WI38 (cell line): ENCODE data around the gene HDAC4.

ENCODE experiments used
- H3K4me3 ChIP-seq: 2 replicates; pipeline ENCODE4 v1.5.1; 2011; ENCODE audit warnings: low read depth, mild to moderate bottlenecking, control low read depth, low read length
- CTCF ChIP-seq: IDR thresholded peaks from 2 replicates; pipeline ENCODE4 v1.5.1; 2012; ENCODE audit warnings: low read depth, mild to moderate bottlenecking, control low read depth, low read length

The HDAC4 gene

DNA sequence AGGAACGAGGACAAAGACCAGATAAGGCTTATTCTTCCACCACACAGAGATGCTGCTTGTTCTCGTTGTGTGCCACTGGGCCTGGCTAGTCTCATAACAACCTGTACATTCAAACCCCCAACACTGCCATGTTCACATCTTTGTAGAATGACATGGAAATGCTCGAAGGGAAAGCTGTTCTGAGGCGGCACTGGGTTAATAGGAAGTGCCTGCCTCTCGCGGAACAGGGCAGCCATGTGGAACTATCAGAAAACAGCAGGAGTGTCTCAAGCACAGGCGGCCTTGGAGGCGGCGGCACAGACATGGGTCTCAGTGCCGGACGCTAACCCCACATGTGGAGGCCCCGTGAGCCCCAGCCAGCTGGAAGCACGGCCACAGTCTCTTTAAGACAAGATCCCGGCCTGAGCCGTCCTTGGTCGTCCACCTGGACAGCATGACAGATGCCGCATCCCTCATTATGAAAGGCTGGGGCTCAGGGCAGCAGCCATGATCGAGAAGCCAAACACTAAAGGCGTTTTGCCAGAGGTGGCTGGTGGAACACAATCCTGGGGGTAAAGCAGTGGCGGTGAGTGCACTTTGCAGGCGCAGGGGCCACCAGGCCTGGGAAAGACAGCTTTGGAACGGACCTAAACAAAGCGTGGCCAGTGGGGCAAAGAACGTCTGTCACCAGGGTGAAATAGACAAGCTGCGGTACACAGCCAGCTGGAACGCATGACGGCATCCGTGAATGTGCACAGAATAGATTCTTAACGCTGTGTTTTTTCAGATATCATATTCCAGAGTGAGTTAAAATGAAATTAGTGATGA, 161.0 kb downstream of the HDAC4 start:
- H3K4me3 ChIP-seq: no peak overlapping the region
- TF ChIP-seq CTCF: no peak

- no peak overlapping the region for H3K4me3 ChIP-seq
- no peak for TF ChIP-seq CTCF
These were observed 161.8 kb downstream of the HDAC4 start for GRCh38 chr2:239238839-239239606.

GRCh38 chr2:239238381-239238780, 162.4 kb downstream of the HDAC4 start:
- TF ChIP-seq CTCF: no peak

GRCh38 chr2:239236808-239237205, 164.0 kb downstream of the HDAC4 start:
- TF ChIP-seq CTCF: no peak
- H3K4me3 ChIP-seq: no peak overlapping the region

More at GRCh38 chr2:239238381-239238780, 162.4 kb downstream of the HDAC4 start:
- no peak overlapping the region for H3K4me3 ChIP-seq

GRCh38 chr2:239236043-239236807, 164.6 kb downstream of the HDAC4 start:
- TF ChIP-seq CTCF: no peak
- H3K4me3 ChIP-seq: no peak overlapping the region

DNA sequence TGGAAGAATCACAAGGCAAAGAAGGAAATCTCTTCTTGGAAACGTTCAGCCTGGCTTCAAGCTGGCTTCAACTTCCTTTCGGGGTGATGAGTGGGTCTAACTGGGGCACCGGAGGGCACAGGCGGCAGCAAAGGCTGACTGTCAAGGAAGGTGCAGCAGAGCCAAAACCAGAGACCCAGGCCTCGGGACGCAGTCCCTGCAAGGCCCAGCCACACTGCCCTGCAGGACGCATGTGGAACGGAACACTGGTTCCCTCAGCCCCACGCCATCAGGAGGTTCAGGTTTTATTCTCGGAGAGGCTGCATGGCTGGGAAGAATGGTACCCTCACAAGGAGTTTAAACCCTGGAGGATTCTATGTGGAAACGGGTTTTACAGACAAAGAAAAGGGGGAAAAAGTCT, 165.5 kb downstream of the HDAC4 start:
- no peak overlapping the region for H3K4me3 ChIP-seq
- no peak for TF ChIP-seq CTCF
